Fibroblast of skin of right biceps (primary cell): ENCODE measurements around the gene SCART1.
"Not testable (repeated sequence)": the region's sequence is repeated elsewhere in the genome, so short reads cannot be mapped to it uniquely, and the experiment has no call there.

ENCODE experiments used
- DNase-seq: peaks from one replicate; pipeline ENCODE4 v3.0.0-alpha.2; 2013

The SCART1 gene

DNA sequence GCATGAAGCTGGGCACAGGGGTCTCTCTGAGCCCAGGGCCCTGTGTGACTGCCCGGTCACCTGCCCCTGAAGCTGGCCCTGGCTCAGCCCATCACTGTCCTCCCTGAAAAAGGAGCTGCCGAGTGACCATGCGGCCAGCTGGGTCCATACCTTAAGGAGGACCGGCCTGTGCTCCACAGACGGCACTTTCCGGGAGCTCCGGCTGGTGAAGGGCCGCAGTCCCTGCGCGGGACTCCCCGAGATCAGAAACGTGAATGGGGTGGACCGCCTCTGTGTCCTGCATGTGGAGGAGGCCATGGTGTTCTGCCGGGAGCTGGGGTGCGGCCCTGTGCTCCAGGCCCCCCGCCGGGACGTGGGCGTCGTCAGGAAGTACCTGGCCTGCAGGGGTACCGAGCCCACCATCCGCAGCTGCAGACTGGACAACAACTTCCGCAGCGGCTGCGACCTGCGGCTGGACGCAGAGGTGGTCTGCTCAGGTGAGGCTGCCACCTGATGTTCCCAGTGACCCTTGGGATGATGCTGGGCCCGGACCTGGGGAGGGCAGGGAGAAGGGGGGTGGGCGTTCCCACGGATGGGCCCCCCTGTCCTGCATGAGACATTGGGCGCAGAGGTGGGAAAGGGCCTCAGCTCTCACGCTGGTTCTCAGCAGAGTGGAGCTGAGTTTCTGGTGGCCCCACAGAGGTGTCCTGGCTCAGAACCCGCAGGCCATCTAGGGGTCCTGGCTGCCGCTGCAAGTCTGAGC is 3.5 kb downstream of the SCART1 start:
- DNase-seq = no peak

DNA sequence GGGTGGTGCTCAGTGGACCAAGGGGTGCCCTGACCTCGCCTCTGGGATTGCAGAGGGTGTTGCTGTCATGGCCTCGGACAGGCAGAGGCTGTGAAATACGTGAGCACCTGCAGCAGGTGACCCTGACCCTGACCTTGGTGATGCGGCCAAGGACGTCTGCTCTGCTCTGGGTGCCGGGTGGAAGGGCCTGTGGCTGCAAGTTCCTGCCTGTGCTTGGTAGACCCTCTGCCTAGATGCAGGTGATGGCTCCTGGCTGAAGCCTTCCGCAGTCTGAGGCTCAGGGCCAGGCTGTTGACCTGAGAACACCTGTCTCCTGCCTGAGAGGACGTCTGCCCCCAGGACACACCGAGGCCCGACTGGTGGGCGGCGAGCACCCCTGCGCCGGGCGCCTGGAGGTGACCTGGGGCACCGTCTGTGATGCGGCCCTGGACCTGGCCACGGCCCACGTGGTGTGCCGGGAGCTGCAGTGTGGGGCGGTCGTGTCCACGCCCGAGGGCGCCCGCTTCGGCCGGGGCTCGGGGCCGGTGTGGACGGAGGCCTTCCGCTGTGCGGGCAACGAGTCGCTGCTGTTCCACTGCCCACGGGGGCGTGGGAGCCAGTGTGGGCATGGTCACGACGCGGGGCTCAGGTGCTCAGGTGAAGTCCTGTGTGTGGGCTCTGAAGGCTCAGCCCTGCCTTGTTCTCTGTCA is 4.4 kb downstream of the SCART1 start:
- DNase-seq = no peak

DNA sequence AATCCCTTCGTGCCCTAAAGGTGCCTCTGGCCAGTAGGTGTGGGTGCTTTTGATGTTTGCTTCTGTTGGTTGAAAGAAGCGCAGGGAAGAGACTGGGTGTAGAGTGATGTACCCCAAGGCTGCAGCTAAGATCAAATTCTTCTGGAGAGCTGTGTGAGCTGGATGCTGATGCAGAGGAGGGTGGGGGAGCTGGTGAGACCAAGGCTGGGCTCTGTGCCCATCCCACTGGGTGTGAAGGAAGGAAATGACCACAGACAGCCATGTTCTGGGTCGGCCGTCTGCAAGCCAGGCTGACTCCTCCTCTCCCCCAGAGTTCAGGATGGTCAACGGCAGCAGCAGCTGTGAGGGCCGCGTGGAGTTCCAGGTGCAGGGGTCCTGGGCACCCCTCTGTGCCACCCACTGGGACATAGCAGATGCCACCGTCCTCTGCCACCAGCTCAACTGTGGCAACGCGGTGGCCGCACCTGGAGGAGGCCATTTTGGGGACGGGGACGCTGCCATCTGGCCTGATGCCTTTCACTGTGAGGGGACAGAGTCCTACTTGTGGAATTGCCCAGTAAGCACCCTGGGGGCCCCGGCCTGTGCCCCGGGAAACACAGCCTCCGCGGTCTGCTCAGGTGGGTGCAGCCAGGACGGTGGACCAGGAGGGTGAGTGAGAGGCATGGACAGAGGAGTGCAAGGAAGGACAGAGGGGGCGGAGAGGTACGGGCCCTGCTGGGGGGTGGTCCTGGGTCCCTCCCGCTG is 5.1 kb downstream of the SCART1 start:
- DNase-seq = no peak

DNA sequence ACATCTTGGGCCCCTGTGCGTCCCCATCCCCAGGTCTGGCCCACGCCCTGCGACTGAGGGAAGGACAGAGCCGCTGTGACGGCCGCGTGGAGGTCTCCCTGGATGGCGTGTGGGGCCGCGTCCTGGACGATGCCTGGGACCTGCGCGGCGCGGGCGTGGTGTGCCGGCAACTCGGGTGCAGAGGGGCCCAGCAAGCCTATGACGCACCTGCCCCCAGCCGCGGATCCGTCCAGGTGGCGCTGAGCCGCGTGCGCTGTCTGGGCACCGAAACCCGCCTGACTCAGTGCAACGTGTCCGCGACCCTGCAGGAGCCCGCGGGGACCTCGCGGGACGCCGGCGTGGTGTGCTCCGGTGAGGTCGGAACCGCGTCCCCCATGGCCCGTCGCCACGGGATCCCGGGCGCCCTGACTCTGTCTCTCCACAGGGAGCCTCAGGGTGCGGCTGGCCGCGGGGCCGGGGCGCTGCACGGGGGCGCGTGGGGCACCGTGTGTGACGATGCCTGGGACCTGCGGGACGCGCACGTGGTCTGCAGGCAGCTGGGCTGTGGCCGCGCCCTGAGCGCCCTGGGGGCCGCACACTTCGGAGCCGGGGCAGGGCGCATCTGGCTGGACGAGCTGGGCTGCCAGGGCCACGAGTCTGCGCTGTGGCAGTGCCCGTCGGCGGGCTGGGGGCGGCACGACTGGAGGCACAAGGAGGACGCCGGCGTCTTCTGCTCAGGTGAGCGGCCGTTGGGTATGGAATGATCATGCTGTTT is 5.9 kb downstream of the SCART1 start:
- DNase-seq = no peak

DNA sequence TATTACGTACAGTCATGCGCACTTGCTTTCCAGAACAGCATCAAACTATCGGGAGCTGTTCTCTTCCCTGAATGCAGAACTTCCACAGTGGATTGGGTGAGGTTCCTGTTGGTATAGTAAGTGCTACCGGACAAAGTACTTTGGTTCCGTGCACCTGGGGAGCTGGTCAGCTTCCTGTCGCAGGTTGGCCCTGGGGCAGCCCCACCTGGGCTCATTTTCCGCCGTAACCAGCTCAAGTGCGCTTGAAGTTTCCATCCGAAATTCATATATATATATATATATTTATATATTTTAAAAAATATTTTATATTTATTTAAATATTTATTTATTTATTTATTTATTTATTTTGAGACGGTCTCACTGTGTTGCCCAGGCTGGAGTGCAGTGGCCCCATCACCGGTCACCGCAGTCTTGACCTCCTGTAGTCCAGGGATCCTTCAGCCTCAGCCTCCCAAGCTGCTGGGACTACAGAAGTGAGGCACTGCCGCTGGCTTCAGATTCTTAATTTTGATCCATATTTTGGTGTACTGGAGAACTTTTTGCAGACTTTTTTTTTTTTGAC is 6.5 kb downstream of the SCART1 start:
- no peak for DNase-seq

DNA sequence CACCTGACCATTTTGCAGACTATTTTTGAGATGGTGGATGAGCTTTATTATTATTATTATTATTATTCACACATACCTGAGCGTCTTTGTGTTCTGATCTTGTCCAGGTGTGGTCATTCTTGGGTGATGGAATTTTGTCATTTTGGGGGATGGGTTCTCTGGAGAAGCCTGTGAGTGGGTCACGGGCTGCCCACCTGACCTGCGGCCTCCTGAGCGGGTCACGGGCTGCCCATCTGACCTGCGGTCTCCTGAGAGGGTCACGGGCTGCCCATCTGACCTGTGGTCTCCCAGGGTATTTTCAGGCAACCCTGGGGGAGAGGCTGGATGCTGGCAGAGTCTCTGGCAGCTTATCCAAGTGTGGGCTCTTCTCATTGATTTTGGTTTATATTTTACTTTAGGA is 7.3 kb downstream of the SCART1 start:
- DNase-seq = no peak

DNA sequence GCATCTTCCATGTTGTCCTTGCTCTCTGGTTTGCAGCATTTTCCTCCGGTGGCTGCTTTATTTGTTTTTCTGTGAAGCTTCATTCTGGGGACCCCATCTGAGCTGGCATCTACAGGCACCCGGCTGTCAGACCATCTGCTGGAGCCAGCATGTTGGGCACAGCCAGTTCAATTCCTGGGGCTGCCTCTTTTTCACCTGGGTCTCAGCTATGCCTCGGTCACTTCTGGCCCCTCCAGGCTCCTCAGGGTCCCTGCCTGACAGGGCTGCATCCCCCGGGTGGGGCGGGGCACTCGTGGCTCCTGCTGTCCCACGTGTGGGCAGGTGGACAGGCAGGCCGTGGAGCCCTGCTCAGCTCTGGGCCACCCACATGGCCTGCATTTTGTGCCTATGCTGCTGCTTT is 8.1 kb downstream of the SCART1 start:
- DNase-seq = no peak

DNA sequence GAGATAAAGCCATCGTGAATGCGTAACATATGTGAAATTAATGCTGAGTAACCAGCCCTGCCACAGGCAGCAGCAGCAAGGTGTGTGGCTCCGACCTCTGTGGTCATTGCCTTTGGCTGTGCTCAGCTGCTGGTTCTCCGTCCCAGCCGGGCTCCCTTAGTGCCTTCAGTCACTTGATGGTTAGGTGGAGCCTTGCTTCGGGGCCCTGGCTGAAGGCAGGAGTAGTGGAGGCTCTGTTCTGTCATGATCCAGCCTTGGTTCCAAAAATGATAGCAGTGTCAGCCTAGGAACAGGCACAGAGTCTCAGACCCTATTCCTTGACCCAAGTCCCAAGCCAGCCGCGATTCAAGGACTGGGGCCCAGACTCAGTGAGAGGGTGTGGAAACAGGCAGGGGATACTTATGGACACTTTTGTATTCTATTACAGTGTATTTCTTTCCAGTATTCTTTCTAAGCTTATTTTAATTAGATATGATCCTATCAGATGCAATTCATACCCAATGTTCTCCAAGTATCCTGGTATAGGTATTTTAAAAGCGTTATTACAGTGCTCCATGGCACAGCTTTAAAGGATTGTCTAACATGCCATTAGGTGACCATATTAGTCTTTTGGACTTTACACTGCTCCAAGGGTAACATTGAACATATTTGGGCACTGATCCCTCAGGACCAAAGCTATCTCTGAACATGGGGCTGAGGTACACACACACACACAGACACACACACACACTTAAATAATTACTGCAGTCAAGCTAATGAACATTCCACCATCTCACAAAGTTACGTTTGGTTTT is 9.0 kb downstream of the SCART1 start:
- DNase-seq = no peak

DNA sequence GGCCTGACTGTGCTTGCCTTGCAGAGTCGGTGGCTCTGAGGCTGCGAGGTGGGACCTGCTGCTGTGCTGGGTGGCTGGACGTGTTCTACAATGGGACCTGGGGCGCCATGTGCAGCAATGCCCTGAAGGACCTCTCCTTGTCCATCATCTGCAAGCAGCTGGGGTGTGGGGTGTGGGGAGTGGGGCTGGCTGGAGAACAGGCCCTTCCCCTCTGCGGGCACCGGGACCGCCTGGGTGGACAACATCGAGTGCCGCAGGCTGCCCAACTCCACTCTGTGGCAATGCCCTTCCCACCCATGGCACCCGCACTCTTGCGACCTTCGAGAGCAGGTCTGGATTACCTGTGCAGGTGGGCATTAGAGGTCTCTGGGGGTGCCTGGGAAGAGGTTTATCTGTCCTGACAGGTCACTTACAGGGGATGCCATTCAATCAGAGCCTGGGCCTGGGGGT is 10.9 kb downstream of the SCART1 start:
- DNase-seq = no peak

DNA sequence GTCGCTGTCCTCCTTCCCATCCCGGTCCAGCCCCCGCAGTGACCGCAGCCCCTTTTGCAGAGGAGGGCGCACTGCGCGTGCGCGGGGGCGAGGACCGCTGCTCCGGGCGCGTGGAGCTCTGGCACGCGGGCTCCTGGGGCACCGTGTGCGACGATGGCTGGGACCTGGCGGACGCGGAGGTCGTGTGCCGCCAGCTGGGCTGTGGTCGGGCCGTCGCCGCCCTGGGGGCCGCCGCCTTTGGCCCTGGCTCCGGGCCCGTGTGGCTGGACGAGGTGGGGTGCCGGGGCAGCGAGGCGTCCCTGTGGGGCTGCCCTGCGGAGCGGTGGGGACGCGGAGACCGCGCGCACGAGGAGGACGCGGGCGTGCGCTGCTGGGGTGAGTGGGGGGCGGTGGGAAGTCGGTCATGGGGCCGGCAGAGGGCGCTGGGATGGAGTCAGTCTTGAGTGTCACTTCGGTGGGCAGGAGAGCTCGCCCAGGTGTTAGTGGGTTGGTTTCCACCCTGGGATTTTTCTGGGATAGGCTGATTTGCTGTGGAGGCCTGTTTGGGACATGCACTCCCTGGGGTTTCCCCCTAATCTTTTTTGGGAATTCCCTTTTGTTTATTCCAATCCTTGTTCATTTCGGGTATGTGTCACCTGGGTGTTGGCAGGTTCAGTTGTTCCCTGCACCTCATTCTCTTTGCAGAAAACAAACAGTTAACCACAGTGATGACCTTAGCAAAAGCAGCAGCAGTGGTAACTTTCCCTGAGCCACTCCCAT is 11.6 kb downstream of the SCART1 start:
- DNase-seq = no peak

DNA sequence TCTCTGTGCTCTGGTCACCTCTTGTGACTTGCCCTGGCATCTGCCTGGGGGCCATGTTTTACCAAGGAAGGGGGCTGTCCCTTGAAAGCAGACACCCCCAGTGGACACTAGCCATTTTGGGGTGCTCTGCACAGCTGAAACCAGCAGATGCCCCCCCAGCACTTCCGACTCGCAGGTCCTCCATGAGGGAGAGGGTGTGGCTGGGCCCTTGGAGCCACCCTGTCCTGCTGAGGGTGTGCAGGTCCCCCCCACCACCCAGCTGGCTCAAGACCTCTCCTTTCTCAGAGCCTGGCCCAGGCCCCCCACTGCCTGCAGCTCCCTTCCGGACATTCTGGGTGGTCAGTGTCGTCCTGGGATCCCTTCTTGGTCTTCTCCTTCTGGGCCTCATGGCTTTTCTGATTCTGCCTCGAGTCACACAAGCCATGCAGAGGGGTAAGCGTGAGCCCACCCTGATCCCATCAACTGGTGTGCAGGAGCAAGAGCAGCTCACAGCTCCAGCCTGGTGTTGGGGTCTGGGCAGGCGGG is 12.3 kb downstream of the SCART1 start:
- no peak for DNase-seq

DNA sequence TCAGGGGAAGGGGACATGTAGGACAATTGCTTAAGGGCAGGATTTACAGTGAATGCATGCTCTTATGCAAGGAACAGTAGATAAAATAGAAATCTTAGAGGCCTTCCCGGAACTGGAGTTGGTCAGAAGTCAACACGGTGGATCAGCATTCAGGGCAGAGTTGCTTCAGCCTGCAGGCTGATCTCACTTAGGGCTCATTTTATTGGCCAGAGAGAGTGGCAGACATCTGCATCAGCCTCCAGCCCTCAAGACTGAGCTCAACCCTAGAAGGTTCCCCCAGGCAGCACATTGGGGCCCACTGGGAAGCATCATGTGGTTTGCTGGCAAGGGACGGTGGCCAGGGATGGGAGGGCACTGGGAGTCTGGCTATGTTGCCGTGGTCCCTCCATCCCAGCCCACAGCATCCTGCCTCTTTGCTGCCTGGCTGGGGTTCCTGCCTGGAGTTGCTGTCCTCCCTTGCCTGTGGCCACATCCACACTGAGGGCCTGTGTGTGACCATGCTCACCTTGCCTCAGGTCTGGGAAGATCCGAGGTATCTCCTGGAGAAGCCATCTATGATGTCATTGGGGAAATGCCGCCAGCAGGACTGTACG is 13.0 kb downstream of the SCART1 start:
- DNase-seq = no peak

DNA sequence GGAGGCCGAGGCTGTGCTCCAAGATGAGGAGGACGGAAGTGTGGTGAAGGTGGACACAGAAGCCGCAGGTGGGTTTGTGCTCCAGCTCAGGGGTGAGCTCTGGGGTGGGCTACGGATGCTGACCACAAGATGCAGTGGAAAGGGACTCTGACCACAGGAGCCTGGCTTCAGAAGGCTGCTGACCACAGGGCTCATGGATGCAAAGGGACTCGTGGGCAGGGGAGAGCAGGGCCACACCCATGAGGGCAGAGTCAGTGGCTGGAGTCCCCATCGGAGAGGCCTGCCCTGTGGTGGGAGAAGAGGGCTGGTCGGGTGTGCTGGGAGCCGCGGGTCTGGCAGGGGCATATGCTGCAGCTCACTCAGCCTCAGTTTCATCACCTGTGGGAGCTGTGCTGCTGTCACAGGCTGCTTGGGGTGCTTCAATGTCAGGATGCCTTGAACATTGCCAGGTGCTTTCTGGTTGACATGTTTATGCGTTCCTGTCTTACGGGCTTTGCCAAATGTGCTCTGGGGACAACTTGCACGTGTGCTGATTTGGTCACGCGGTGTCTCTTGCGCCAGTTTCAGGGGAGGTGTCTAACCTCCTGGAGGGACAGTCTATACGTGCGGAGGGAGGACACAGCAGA is 13.7 kb downstream of the SCART1 start:
- DNase-seq = no peak

DNA sequence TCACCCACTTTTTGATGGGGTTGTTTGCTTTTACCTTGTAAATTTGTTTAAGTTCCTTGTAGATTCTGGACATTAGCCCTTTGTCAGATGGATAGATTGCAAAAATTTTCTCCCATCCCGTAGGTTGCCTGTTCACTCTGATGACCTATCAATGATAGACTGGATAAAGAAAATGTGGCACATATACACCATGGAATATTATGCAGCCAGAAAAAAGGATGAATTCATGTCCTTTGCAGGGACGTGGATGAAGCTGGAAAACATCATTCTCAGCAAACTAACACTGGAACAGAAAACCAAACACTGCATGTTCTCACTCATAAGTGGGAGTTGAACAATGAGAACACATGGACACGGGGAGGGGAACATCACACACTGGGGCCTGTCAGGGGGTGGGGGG is 15.5 kb downstream of the SCART1 start:
- DNase-seq = not testable (repeated sequence)

DNA sequence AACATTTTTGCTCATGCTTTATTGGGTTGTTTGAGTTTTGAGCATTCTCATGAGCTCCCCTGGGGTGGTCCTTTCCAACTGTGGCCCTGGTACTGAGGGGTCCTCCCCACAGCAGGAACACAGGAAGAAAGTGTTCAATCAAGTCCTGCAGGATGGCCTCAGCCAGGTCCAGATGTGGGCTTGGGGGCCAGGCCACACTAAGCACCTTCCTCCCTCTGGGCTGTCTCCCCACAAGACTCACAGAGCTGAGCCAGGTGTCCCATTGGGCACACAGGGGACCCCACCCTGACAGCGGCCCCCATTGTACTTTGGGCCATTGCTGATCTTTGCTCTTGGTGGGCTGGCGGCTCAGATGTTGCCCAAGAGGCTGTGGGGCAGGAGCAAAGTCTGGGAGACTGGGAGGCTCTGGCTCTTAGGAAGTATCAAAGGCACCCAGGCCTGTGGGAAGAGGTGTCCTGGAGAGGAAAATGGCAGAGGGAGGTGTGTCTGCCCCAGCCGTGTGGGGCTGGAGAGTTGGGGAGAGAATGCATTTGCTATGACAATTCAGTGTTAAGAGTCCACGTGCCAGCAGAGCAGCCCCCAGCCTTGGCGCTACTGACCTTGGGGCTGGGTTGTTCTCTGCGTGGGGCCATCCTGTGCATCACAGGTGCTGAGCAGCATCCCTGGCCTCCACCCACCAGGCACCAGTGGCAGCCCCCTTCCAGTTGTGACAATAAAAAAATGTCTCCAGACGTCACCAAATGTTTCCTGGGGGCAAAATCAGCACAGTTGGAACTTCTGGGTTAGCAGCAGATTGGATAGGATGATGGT is 17.8 kb downstream of the SCART1 start:
- DNase-seq = no peak

DNA sequence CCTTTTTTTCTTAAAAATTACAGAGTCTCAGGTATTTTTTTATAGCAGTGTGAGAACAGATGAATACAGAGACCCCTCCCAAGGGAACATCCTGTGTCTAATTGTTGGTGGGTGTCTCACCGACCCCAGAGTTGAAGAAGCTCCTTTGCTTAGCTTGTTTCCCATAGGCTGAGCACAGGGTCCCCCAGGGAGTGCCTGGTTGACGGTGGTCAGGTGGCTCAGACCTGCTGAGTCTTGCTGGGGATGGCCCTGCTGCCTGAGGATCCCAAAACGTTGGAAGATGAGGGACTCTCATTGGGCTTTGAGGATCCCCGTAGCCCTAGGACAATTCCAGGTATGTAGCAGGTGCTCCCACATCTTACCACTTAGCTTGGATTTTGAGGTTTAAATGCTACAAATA is 19.5 kb downstream of the SCART1 start:
- no peak for DNase-seq

DNA sequence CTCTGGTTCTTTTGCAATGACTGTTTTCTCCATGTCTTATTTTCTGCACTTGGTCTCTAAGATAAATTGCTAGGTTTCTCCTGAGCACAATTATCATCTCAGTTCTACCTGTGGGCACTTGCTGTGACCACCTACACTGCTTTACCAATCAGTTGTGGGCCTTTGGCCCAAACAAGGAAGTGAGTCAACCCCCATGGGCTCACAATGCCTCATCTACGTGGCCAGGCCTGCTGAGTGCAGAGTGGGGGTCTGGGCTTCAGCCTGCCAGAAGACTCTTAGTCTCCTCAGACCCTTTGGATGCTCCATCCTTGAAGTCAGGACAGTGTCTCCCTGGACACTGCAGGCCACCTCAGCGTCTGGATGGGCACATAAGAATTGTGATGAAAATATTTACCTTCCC is 20.3 kb downstream of the SCART1 start:
- DNase-seq = no peak

DNA sequence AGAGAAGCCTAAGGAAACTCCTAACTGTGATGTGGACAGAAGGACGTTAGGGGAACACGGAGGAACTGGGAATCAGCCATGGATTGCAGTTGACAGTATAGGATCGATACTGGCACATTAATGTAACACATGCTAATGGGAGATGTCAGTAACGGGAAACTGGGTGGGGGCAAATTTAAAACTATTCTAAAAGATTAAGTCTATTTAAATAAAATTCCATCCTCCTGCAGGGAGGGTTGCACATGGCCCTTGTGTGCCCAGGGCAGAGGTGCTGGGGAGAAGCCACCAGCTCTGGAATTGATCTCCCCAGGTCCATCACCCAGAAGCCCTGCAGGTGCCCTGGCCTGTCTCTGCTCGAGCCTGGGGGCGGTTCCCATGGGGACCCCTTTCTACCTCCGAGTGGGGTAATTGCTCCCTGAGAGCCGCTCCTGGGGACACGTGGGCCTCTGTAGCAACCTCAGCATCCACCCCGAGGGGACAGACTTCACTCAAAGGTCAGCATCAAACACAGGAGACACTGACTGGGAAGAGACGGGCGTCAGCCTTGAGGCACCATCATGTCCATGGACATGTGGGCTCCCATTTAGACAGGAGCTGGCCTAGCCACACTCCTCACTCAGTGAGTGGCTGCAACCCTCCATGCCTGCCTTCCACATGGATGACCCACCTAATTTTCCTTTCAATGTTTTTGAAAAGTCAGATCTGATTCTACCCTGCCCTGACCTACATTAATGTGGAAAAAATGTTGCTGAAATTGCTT is 21.1 kb downstream of the SCART1 start:
- DNase-seq = no peak

DNA sequence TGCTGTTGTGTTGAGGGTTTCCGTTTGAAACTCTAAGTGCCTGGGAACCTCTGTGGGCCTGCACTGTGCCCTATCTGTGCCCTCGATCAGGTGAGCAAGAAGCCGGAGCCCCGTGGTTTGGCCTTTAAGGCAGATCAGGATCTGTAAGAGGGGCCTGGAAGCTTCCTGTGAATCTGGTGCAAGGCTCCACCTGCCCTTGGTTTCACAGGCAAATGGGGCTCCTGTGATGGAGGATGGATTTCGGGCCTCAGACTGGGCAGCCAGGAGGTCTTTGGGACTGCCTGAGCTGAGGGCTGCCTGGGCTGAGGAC is 21.6 kb downstream of the SCART1 start:
- DNase-seq = no peak
